Panc1 (cell line): ENCODE measurements around the gene MYCN. TPM values are rescaled to one million over a fixed set of nuclear protein-coding genes. Genes with fewer than 3 reads are reported as not detected.

Experiments used
- ATAC-seq: fragments of 200-7000 bp; cut with Tn5 transposase; 2 replicates; pipeline ENCODE4 v1.9.1; 2020; ENCODE audit warnings: mild to moderate bottlenecking, moderate library complexity
- BruUV-seq: library from RNA; stranded (reverse); fragments of 400-500 nt; replicated peaks from 2 replicates; lab custom pipeline; 2021; lab: Mats Ljungman, UMichigan
- CTCF ChIA-PET: fragments of 300-600 bp; sonication (Branson Sonifier 250); formaldehyde crosslinking; loops from one replicate; lab custom pipeline; 2022; ENCODE audit warnings: antibody characterized with exemption; lab: Charles Lee
- POLR2A ChIA-PET: fragments of 300-600 bp; sonication (Branson Sonifier 250); formaldehyde crosslinking; loops from one replicate; lab custom pipeline; 2022; ENCODE audit warnings: antibody characterized with exemption; lab: Charles Lee
- DNase-seq: peaks from one replicate; pipeline ENCODE4 v3.0.0-alpha.2; 2010; ENCODE audit warnings: low read depth, low spot score
- H3K27ac ChIP-seq: 2 replicates; pipeline ENCODE4 v1.5.1; 2011; ENCODE audit warnings: mild to moderate bottlenecking, low read length, inconsistent platforms
- H3K27me3 ChIP-seq: fragments of 200-500 bp; sonication (Bioruptor generic); 2 replicates; pipeline ENCODE4 v1.6.0; 2014; ENCODE audit warnings: low read length, inconsistent platforms; ENCODE audit not compliant: control insufficient read depth, insufficient read depth
- H3K36me3 ChIP-seq: fragments of 200-500 bp; sonication (Bioruptor generic); 2 replicates; pipeline ENCODE4 v1.5.1; 2014; ENCODE audit warnings: inconsistent platforms, mild to moderate bottlenecking, low read length, moderate library complexity; ENCODE audit not compliant: control insufficient read depth, insufficient read depth
- H3K4me1 ChIP-seq: 2 replicates; pipeline ENCODE4 v1.5.1; 2011; ENCODE audit warnings: inconsistent platforms, mild to moderate bottlenecking, low read length, moderate library complexity; ENCODE audit not compliant: control insufficient read depth, insufficient read depth
- H3K4me3 ChIP-seq, 2 experiments: 2 replicates each; pipeline ENCODE4 v1.5.1; 2011 to 2012; ENCODE audit warnings: low read depth in 2 of 2, low read length in 2 of 2, mild to moderate bottlenecking in 2 of 2, inconsistent platforms in 1 of 2, moderate library complexity in 1 of 2
- H3K9me3 ChIP-seq: fragments of 200-500 bp; sonication (Bioruptor generic); 2 replicates; pipeline ENCODE4 v1.5.1; 2014; ENCODE audit warnings: low read depth, mild to moderate bottlenecking, inconsistent platforms, low read length, moderate library complexity; ENCODE audit not compliant: control insufficient read depth, insufficient read depth
- CTCF ChIP-seq: fragments of 450-650 bp; IDR thresholded peaks from 2 replicates; pipeline ENCODE4 v1.5.1; 2017; ENCODE audit warnings: mild to moderate bottlenecking
- POLR2AphosphoS5 ChIP-seq: IDR thresholded peaks from 2 replicates; pipeline ENCODE4 v1.6.1; 2012; ENCODE audit warnings: mild to moderate bottlenecking, low read depth, low read length, moderate library complexity
- SIN3A ChIP-seq: IDR thresholded peaks from 2 replicates; pipeline ENCODE4 v1.6.1; 2012; ENCODE audit warnings: low read depth, mild to moderate bottlenecking, low read length, moderate library complexity, borderline replicate concordance; ENCODE audit not compliant: insufficient read depth
- TCF7L2 ChIP-seq: IDR thresholded peaks from 2 replicates; pipeline ENCODE4 v1.6.1; 2011; ENCODE audit warnings: mild to moderate bottlenecking, low read depth, low read length, inconsistent platforms
- in situ Hi-C: cut with HindIII; loops from 2 replicates; pipeline ENCODE4 v1.10.0; 2016; ENCODE audit warnings: low sequenced_read_pairs, low pct_unique_long_range_greater_than_20kb
- intact Hi-C: fragments of 100-400 bp; cut with micrococcal nuclease; formaldehyde crosslinking; loops from one replicate; pipeline ENCODE4 v1.10.0; 2022; ENCODE audit not compliant: unreplicated experiment
- total RNA-seq: library from RNA; stranded (reverse); gene quantifications from one replicate; pipeline ENCODE4 v1.2.1, GENCODE V29; 2021; ENCODE audit not compliant: unreplicated experiment
- TF ChIP-seq, protein P1 (sequence below), 2 experiments: IDR thresholded peaks; 2 replicates each; pipeline ENCODE4 v1.6.1; 2011 to 2012; ENCODE audit warnings: low read depth in 2 of 2, control low read depth in 1 of 2, low read length in 1 of 2, mild to moderate bottlenecking in 1 of 2, moderate library complexity in 1 of 2; ENCODE audit not compliant: insufficient read depth in 1 of 2

Gene MYCN
- total RNA-seq, 1 experiment from 2014 or later, result not detected

DNA sequence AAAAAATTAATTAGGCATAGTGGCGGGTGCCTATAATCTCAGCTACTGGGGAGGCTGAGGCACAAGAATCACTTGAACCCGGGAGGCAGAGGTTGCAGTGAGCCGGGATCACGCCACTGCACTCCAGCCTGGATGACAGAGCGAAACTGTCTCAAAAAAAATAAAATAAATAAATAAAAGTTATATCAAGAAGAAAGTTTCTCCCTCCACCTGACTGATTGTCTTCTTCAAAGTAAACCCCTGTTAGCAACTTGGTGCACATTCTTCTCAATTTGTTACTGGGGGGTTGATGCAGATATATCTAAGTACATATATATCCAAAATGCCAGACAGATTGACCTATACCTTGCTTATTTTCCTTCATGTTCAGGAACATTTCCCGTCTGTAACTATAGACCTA lies 5.2 kb upstream of the MYCN start:
- H3K27me3 ChIP-seq, result peaks cover 8% of the 10 kb centered on the region
- no peak for TF ChIP-seq POLR2AphosphoS5
- no peak for TF ChIP-seq TCF7L2
- no peak for TF ChIP-seq CTCF
- TF ChIP-seq SIN3A, result no peak
- TF ChIP-seq, protein P1, sequence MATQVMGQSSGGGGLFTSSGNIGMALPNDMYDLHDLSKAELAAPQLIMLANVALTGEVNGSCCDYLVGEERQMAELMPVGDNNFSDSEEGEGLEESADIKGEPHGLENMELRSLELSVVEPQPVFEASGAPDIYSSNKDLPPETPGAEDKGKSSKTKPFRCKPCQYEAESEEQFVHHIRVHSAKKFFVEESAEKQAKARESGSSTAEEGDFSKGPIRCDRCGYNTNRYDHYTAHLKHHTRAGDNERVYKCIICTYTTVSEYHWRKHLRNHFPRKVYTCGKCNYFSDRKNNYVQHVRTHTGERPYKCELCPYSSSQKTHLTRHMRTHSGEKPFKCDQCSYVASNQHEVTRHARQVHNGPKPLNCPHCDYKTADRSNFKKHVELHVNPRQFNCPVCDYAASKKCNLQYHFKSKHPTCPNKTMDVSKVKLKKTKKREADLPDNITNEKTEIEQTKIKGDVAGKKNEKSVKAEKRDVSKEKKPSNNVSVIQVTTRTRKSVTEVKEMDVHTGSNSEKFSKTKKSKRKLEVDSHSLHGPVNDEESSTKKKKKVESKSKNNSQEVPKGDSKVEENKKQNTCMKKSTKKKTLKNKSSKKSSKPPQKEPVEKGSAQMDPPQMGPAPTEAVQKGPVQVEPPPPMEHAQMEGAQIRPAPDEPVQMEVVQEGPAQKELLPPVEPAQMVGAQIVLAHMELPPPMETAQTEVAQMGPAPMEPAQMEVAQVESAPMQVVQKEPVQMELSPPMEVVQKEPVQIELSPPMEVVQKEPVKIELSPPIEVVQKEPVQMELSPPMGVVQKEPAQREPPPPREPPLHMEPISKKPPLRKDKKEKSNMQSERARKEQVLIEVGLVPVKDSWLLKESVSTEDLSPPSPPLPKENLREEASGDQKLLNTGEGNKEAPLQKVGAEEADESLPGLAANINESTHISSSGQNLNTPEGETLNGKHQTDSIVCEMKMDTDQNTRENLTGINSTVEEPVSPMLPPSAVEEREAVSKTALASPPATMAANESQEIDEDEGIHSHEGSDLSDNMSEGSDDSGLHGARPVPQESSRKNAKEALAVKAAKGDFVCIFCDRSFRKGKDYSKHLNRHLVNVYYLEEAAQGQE (IDR thresholded peaks at IDR 0.05; ENCODE audit: insufficient read depth in 1 of 2, low read depth in 2 of 2, low read length in 1 of 2), result no peak
- in situ Hi-C loops, result no loop called here
- ChIA-PET POLR2A (no interaction called here), CTCF (interaction anchor here (0.7 kb wide), 1 partner anchor 191 kb away, joined by 5 read pairs; no protein-coding TSS in a partner anchor)
- no peaks in the 10 kb centered on the region for H3K9me3 ChIP-seq
- no peak for ATAC-seq
- no peak overlapping the region for H3K27ac ChIP-seq
- intact Hi-C loops, result no loop called here
- peaks cover 4% of the 10 kb centered on the region; the same call in 1 of the 2 replicates for H3K4me1 ChIP-seq
- H3K36me3 ChIP-seq, result no peaks in the 10 kb centered on the region
- DNase-seq, result no peak
- BruUV-seq, result no TSS peak
- H3K4me3 ChIP-seq, result no peak overlapping the region

DNA sequence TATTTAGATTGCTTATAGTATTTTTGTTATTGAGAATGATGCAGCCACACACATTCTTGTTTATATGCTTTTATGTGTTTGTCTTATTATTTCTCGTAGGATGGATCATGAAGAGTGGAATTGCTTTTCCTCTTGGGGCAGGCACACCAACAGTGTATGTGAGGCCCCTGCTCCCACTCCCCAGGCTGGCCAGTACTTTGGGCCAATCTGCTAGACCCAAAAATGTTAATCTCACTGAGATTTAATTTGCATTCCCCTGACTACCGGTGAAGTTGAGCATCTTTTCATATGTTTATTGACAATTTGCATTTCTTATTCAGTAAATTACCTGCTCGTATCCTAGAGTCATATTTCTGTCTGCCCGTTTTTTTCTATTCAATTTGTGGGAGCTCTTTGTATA lies 4.7 kb upstream of the MYCN start:
- Histone ChIP-seq H3K27ac (no peak overlapping the region), H3K4me1 (peaks cover 5% of the 10 kb centered on the region; the same call in 1 of the 2 replicates), H3K4me3 (no peak overlapping the region), H3K9me3 (no peaks in the 10 kb centered on the region), H3K36me3 (no peaks in the 10 kb centered on the region), H3K27me3 (peaks cover 10% of the 10 kb centered on the region)
- CTCF ChIA-PET, result no interaction called here
- POLR2A ChIA-PET, result no interaction called here
- ATAC-seq (no peak), DNase-seq (no peak)
- in situ Hi-C loops (no loop called here), intact Hi-C loops (no loop called here)
- no TSS peak for BruUV-seq
- TF ChIP-seq SIN3A (no peak), POLR2AphosphoS5 (no peak), TCF7L2 (no peak), CTCF (no peak)
- TF ChIP-seq, protein P1 (IDR thresholded peaks at IDR 0.05; ENCODE audit: insufficient read depth in 1 of 2, low read depth in 2 of 2, low read length in 1 of 2), result no peak
